K562 (cell line): ENCODE data around the gene DDAH1. TPM values are rescaled to one million over a fixed set of nuclear protein-coding genes. Genes with fewer than 3 reads are reported as not detected.

Source experiments
- ATAC-seq: fragments of 200-7000 bp; cut with Tn5 transposase; 3 replicates; pipeline ENCODE4 v1.9.1; 2020; ENCODE audit warnings: moderate library complexity
- BruUV-seq: library from RNA; stranded (reverse); fragments of 400-500 nt; replicated peaks from 2 replicates; lab custom pipeline; 2021; lab: Mats Ljungman, UMichigan
- CTCF ChIA-PET: fragments of 300-600 bp; formaldehyde crosslinking; extraction: SDS; loops from one replicate; lab custom pipeline; 2021; ENCODE audit warnings: low intra/inter-chr PET ratio; lab: Yijun Ruan, JAX
- POLR2A ChIA-PET: fragments of 300-600, 350-650 bp; sonication (Branson Sonifier 250); formaldehyde crosslinking; extraction: SDS; loops from one replicate; lab custom pipeline; 2021; ENCODE audit warnings: antibody characterized with exemption, inconsistent platforms; lab: Yijun Ruan, JAX
- DNase-seq, 4 experiments: peaks; one replicate each; pipeline versions ENCODE4 v3.0.0 to v3.0.0-alpha.2; 2011 to 2018; ENCODE audit warnings: low spot score in 3 of 4, mixed read lengths in 3 of 4; ENCODE audit errors: extremely low read depth in 1 of 4
- FAIRE-seq: peaks from 2 replicates; lab custom pipeline; 2011; peaks lifted over from hg19 to GRCh38; lab: Jason Lieb, UNC
- H2AFZ ChIP-seq: 2 replicates; pipeline ENCODE4 v1.6.0; 2011; ENCODE audit warnings: low read depth, low read length, control low read depth, inconsistent platforms
- H3K27ac ChIP-seq: fragments of 200-600 bp; 3 replicates; pipeline ENCODE4 v1.8.0; 2011; ENCODE audit warnings: low read depth, mild to moderate bottlenecking, control low read depth, inconsistent platforms, low read length, moderate library complexity, mixed read lengths; ENCODE audit errors: extremely low read depth
- H3K27me3 ChIP-seq, 2 experiments: fragments of 300-600 bp in 1 of 2; 2 replicates in 1 of 2; 3 replicates in 1 of 2; pipeline versions ENCODE4 v1.6.0 to v1.8.0; 2011; ENCODE audit warnings: inconsistent platforms in 2 of 2, low read length in 2 of 2, mild to moderate bottlenecking in 1 of 2, mixed read lengths in 1 of 2, moderate library complexity in 1 of 2; ENCODE audit not compliant: control insufficient read depth in 2 of 2, insufficient read depth in 2 of 2
- H3K36me3 ChIP-seq: fragments of 300-600 bp; 3 replicates; pipeline ENCODE4 v1.8.0; 2011; ENCODE audit warnings: mild to moderate bottlenecking, low read length, inconsistent platforms; ENCODE audit not compliant: control insufficient read depth, insufficient read depth
- H3K4me1 ChIP-seq, 2 experiments: fragments of 200-600 bp in 1 of 2; replicated peaks in 1 of 2; 2 replicates in 1 of 2; 3 replicates in 1 of 2; pipeline versions ENCODE4 v1.5.1 to v1.8.0; 2011; ENCODE audit warnings: inconsistent platforms in 2 of 2, low read length in 2 of 2, mild to moderate bottlenecking in 1 of 2, mixed read lengths in 1 of 2, moderate library complexity in 1 of 2; ENCODE audit not compliant: control insufficient read depth in 2 of 2, insufficient read depth in 2 of 2
- H3K4me2 ChIP-seq: 2 replicates; pipeline ENCODE4 v1.6.1; 2011; ENCODE audit warnings: low read length, control low read depth, inconsistent platforms, mixed read lengths; ENCODE audit not compliant: insufficient read depth
- H3K4me3 ChIP-seq: fragments of 200-600 bp; sonication (generic), shearing (Covaris generic); 2 replicates; pipeline ENCODE4 v1.5.1; 2016; ENCODE audit warnings: control low read depth, inconsistent platforms
- H3K79me2 ChIP-seq: fragments of 200-600 bp; 3 replicates; pipeline ENCODE4 v1.8.0; 2011; ENCODE audit warnings: low read length, inconsistent platforms; ENCODE audit not compliant: control insufficient read depth, insufficient read depth
- H3K9ac ChIP-seq, 2 experiments: 2 replicates each; pipeline versions ENCODE4 v1.6.0 to v1.6.1; 2011; ENCODE audit warnings: low read depth in 2 of 2, low read length in 2 of 2, control low read depth in 1 of 2, inconsistent platforms in 1 of 2, mild to moderate bottlenecking in 1 of 2, mixed read lengths in 1 of 2; ENCODE audit not compliant: insufficient read depth in 1 of 2
- H3K9me1 ChIP-seq: one replicate; pipeline ENCODE4 v1.6.0; 2011; ENCODE audit warnings: inconsistent platforms, mild to moderate bottlenecking, low read length, moderate library complexity; ENCODE audit not compliant: control insufficient read depth, insufficient read depth
- H3K9me3 ChIP-seq: replicated peaks from 2 replicates; pipeline ENCODE4 v1.5.1; 2011; ENCODE audit warnings: low read depth, low read length, inconsistent platforms; ENCODE audit not compliant: control insufficient read depth, insufficient read depth
- H4K20me1 ChIP-seq: replicated peaks from 2 replicates; pipeline ENCODE4 v1.6.1; 2011; ENCODE audit warnings: low read length, inconsistent platforms, mixed read lengths; ENCODE audit not compliant: control insufficient read depth, insufficient read depth
- CEBPG ChIP-seq, 3 experiments: fragments of 200-800 bp in 1 of 3; sonication (Bioruptor generic) in 1 of 3; sonication (generic) in 1 of 3; formaldehyde crosslinking in 1 of 3; IDR thresholded peaks in 2 of 3; conservative IDR thresholded peaks in 1 of 3; 2 replicates each; pipeline versions ENCODE4 v1.6.1 to v1.8.0; 2016 to 2022; ENCODE audit warnings: missing compliant biosample characterization in 2 of 3, missing genetic modification characterization in 2 of 3, mild to moderate bottlenecking in 1 of 3, missing genetic modification reagents in 1 of 3
- CXXC5 ChIP-seq: fragments of 250-450 bp; sonication (Bioruptor Pico); IDR thresholded peaks from 2 replicates; pipeline ENCODE4 v1.8.0; 2022; ENCODE audit warnings: inconsistent platforms, mild to moderate bottlenecking, moderate library complexity
- DIDO1 ChIP-seq: fragments of 450-650 bp; IDR thresholded peaks from 2 replicates; pipeline ENCODE4 v1.6.1; 2016; ENCODE audit warnings: low read depth, missing biosample characterization, missing genetic modification characterization
- MYBL2 ChIP-seq, 2 experiments: fragments of 450-650 bp in 1 of 2; sonication (generic) in 1 of 2; formaldehyde crosslinking in 1 of 2; IDR thresholded peaks; 2 replicates each; pipeline versions ENCODE4 v1.6.1 to v1.8.1; 2017 to 2022; ENCODE audit warnings: borderline replicate concordance in 1 of 2, inconsistent platforms in 1 of 2, low read depth in 1 of 2, mild to moderate bottlenecking in 1 of 2, missing genetic modification reagents in 1 of 2, moderate library complexity in 1 of 2
- RBM15 ChIP-seq: fragments of 200-400 bp; formaldehyde crosslinking; IDR thresholded peaks from 2 replicates; pipeline ENCODE4 v1.6.1; 2018; ENCODE audit warnings: mild to moderate bottlenecking, low read length, moderate library complexity; ENCODE audit not compliant: insufficient read depth
- RCOR1 ChIP-seq, 2 experiments: IDR thresholded peaks; 2 replicates each; pipeline ENCODE4 v1.6.1; 2012; ENCODE audit warnings: low read depth in 2 of 2, low read length in 2 of 2, borderline replicate concordance in 1 of 2, improper control_type of control experiment in 1 of 2
- SRF ChIP-seq, 2 experiments: fragments of 250-450, 450-650 bp in 1 of 2; sonication (Bioruptor Pico) in 1 of 2; sonication (generic) in 1 of 2; formaldehyde crosslinking; IDR thresholded peaks; 2 replicates each; pipeline versions ENCODE4 v1.5.0 to v1.5.1; 2020 to 2022; ENCODE audit warnings: mild to moderate bottlenecking in 1 of 2, missing genetic modification reagents in 1 of 2
- YY1 ChIP-seq, 3 experiments: IDR thresholded peaks; 2 replicates each; pipeline ENCODE4 v1.6.1; 2011; ENCODE audit warnings: low read length in 2 of 3, mild to moderate bottlenecking in 2 of 3, moderate library complexity in 2 of 3, borderline replicate concordance in 1 of 3, control low read depth in 1 of 3, low read depth in 1 of 3; ENCODE audit not compliant: insufficient read depth in 3 of 3, insufficient replicate concordance in 2 of 3, control insufficient read depth in 1 of 3, insufficient read length in 1 of 3; ENCODE audit errors: extremely low read depth in 1 of 3
- ZBED1 ChIP-seq: IDR thresholded peaks from 2 replicates; pipeline ENCODE4 v1.6.1; 2014
- ZNF121 ChIP-seq: sonication (generic); formaldehyde crosslinking; conservative IDR thresholded peaks from 2 replicates; pipeline ENCODE4 v1.8.0; 2022; ENCODE audit warnings: missing genetic modification reagents
- ZNF778 ChIP-seq: fragments of 450-650 bp; formaldehyde crosslinking; IDR thresholded peaks from 2 replicates; pipeline ENCODE4 v1.4.0; 2020; ENCODE audit warnings: mild to moderate bottlenecking, moderate library complexity
- ZNF785 ChIP-seq: fragments of 250-450 bp; sonication (Bioruptor Pico); IDR thresholded peaks from 2 replicates; pipeline ENCODE4 v1.4.0; 2020; ENCODE audit warnings: mild to moderate bottlenecking
- WGBS: fragments of 100-300 bp; shearing (Covaris generic); methylation state at CpG from one replicate; pipeline ENCODE4 v1.1.6; 2016; ENCODE audit warnings: low coverage, mixed read lengths; ENCODE audit not compliant: insufficient coverage; ENCODE audit errors: missing lambda C conversion rate; 5-methylcytosine and 5-hydroxymethylcytosine counted together
- in situ Hi-C: fragments of 300-500 bp; cut with MboI; formaldehyde crosslinking; loops from 4 replicates; pipeline ENCODE4 v1.15.0; 2018; ENCODE audit warnings: inconsistent platforms, mixed read lengths
- intact Hi-C: fragments of 100-400 bp; cut with micrococcal nuclease; formaldehyde crosslinking; loops from 2 replicates; pipeline ENCODE4 v1.14.2; 2022
- polyA plus RNA-seq, 8 experiments: library from polyadenylated mRNA; depleted of rRNA in 4 of 8; stranded (reverse) in 5 of 8; unstranded in 3 of 8; fragments of >200 nt; fragmentation: Nextera tagmentation in 2 of 8; fragmentation: Illumina TruSeq in 1 of 8; extraction: Ambion mirVana in 2 of 8; extraction: Trizol in 1 of 8; gene quantifications; 2 replicates each; pipeline versions ENCODE4 v1.2.1 to v1.2.3, GENCODE V29; 2011 to 2014; ENCODE audit warnings: inconsistent platforms in 1 of 8, missing spikeins in 1 of 8
- total RNA-seq, 7 experiments: library from RNA; depleted of rRNA in 6 of 7; stranded (reverse); fragments of >200 nt in 6 of 7; fragmentation: Illumina TruSeq in 2 of 7; extraction: Trizol in 2 of 7; gene quantifications; 2 replicates each; pipeline versions ENCODE4 v1.2.1 to v1.2.3, GENCODE V29; 2011 to 2021; ENCODE audit warnings: low replicate concordance in 1 of 7
- TF ChIP-seq, protein P1 (sequence below): sonication (generic); formaldehyde crosslinking; IDR thresholded peaks from 2 replicates; pipeline ENCODE4 v1.9.0; 2022; ENCODE audit warnings: mild to moderate bottlenecking, missing genetic modification reagents
- TF ChIP-seq, protein P2 (sequence below), 2 experiments: fragments of 450-650 bp in 1 of 2; sonication (generic) in 1 of 2; formaldehyde crosslinking; conservative IDR thresholded peaks; 2 replicates each; pipeline versions ENCODE4 v1.4.0 to v1.8.1; 2020 to 2022; ENCODE audit warnings: mild to moderate bottlenecking in 1 of 2, missing genetic modification reagents in 1 of 2
- TF ChIP-seq, protein P3 (sequence below): fragments of 250-450 bp; sonication (Bioruptor Pico); IDR thresholded peaks from 2 replicates; pipeline ENCODE4 v1.8.0; 2022; ENCODE audit warnings: moderate library complexity, mild to moderate bottlenecking, inconsistent platforms

Gene DDAH1
- total and polyA plus RNA-seq, 9 of the 15 experiments (the other 6 are each of a cell fraction or from before 2014, with no cell fraction given): 0.04 to 0.24 (median 0.10) TPM

DNA sequence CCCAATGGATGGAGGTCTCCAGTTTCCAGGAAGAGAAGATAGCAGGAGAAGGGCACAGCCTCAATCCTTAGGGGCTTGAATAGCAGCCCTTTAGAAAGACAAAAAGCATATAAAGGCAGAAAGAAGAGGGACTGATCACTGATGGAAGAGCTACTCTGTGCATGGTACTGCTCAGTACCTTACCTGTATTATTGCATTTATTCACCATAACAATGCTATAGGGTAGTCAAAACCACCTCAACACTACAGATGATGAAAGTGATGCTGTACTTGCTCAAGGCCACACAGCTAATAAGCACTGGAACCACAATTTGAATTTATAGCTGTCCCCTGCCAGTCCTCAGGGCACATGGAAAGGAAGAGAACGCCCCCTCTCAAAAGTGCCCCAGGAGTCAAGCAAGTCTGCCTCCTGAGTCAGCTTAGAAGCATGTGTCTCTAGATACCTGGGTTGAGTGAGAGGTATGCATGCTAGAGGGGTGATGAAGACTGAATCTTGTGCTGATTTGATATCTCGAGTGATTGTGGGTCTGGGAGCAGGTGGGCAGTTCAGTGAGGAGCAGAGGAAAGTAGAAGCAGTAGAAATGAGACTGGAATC, 13.6 kb downstream of the DDAH1 start:
- no peaks in the 10 kb centered on the region for H3K4me1 ChIP-seq
- no peaks in the 10 kb centered on the region for H3K9me3 ChIP-seq
- in situ Hi-C loops (no loop called here), intact Hi-C loops (no loop called here)
- H3K9ac ChIP-seq: no peak overlapping the region
- H4K20me1 ChIP-seq: no peaks in the 10 kb centered on the region
- no TSS peak for BruUV-seq
- H3K4me2 ChIP-seq: no peak overlapping the region
- 0% methylated on average over 2 of the region's 2 CpGs for WGBS
- no peak overlapping the region for H3K27ac ChIP-seq
- TF ChIP-seq RCOR1 (IDR thresholded peaks at IDR 0.05; ENCODE audit: borderline replicate concordance in 1 of 2, low read depth in 2 of 2, low read length in 2 of 2) (no peak), CXXC5 (CRISPR knock-in tag) (no peak), ZNF785 (CRISPR knock-in tag) (no peak), DIDO1 (tag) (no peak), YY1 (IDR thresholded peaks at IDR 0.05; ENCODE audit: borderline replicate concordance in 1 of 3, control insufficient read depth in 1 of 3, extremely low read depth in 1 of 3, insufficient read depth in 3 of 3, insufficient read length in 1 of 3, insufficient replicate concordance in 2 of 3, low read depth in 1 of 3, low read length in 2 of 3) (no peak), RBM15 (no peak), ZNF121 (no peak), MYBL2 (IDR thresholded peaks at IDR 0.05; ENCODE audit: low read depth) (no peak), MYBL2 (CRISPR knock-in tag; IDR thresholded peaks at IDR 0.05; ENCODE audit: borderline replicate concordance) (no peak), ZNF778 (no peak), ZBED1 (no peak), SRF (CRISPR knock-in tag; IDR thresholded peaks at IDR 0.05) (no peak), CEBPG (CRISPR knock-in tag; IDR thresholded peaks at IDR 0.05) (no peak), CEBPG (tag; conservative IDR thresholded peaks at IDR 0.05 in 1 of 2, IDR thresholded peaks at IDR 0.05 in 1 of 2) (no peak)
- TF ChIP-seq, protein P1, sequence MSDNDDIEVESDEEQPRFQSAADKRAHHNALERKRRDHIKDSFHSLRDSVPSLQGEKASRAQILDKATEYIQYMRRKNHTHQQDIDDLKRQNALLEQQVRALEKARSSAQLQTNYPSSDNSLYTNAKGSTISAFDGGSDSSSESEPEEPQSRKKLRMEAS (CRISPR knock-in tag): no peak
- TF ChIP-seq, protein P2, sequence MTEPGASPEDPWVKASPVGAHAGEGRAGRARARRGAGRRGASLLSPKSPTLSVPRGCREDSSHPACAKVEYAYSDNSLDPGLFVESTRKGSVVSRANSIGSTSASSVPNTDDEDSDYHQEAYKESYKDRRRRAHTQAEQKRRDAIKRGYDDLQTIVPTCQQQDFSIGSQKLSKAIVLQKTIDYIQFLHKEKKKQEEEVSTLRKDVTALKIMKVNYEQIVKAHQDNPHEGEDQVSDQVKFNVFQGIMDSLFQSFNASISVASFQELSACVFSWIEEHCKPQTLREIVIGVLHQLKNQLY (CRISPR knock-in tag; conservative IDR thresholded peaks at IDR 0.05): no peak
- TF ChIP-seq, protein P3, sequence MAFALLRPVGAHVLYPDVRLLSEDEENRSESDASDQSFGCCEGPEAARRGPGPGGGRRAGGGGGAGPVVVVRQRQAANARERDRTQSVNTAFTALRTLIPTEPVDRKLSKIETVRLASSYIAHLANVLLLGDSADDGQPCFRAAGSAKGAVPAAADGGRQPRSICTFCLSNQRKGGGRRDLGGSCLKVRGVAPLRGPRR (CRISPR knock-in tag): no peak
- FAIRE-seq (no peak), ATAC-seq (no peak), DNase-seq (no peak)
- H3K36me3 ChIP-seq: no peaks in the 10 kb centered on the region
- ChIA-PET CTCF (no interaction called here), POLR2A (no interaction called here)
- H3K79me2 ChIP-seq: no peaks in the 10 kb centered on the region
- no peaks in the 10 kb centered on the region for H3K27me3 ChIP-seq
- H3K4me3 ChIP-seq: no peak overlapping the region
- H2AFZ ChIP-seq: no peak overlapping the region
- no peaks in the 10 kb centered on the region for H3K9me1 ChIP-seq
